ENCODE measurements around the gene ZMIZ1. TPM values are rescaled to one million over a fixed set of nuclear protein-coding genes. Genes with fewer than 3 reads are reported as not detected.

Gene ZMIZ1
- total RNA-seq, 1 donor from 2014 or later: 84.7 TPM

DNA sequence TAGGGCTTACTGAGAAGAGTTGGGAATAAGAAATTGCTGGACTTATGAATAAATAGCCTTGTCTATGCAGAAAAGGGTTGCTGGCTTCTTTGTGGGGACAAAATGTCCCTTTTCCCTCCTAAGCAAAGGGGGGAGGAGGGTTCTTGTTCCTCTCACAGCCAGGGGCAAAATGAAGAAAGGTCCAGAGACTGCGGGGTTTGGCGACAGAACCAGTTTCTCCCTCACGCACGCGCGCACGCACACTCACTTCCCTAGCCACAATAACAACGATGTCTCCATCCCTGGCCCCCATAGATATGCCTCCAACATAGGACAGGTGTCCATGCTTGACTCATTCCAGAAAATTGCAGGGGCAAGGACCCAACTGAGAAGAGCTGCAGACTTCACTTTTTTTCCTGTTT, 3.3 kb downstream of the ZMIZ1 start:
- intact Hi-C loops (cut with DNase I): loop anchor here (5.0 kb wide), 1 partner anchor 125 kb away; no protein-coding TSS in a partner anchor

GRCh38 chr10:79072994-79073645, 4.4 kb downstream of the ZMIZ1 start:
- Histone ChIP-seq H3K27ac (peak overlapping the region; percentile 94), H3K4me1 (peaks cover 69% of the 10 kb centered on the region)
- intact Hi-C loops (cut with DNase I): loop anchor here (5.0 kb wide), 1 partner anchor 124 kb away; no protein-coding TSS in a partner anchor

More for the DNA sequence above, 3.3 kb downstream of the ZMIZ1 start:
- H3K4me3 ChIP-seq: peak overlapping the region; percentile 87
- TF ChIP-seq, protein P1, sequence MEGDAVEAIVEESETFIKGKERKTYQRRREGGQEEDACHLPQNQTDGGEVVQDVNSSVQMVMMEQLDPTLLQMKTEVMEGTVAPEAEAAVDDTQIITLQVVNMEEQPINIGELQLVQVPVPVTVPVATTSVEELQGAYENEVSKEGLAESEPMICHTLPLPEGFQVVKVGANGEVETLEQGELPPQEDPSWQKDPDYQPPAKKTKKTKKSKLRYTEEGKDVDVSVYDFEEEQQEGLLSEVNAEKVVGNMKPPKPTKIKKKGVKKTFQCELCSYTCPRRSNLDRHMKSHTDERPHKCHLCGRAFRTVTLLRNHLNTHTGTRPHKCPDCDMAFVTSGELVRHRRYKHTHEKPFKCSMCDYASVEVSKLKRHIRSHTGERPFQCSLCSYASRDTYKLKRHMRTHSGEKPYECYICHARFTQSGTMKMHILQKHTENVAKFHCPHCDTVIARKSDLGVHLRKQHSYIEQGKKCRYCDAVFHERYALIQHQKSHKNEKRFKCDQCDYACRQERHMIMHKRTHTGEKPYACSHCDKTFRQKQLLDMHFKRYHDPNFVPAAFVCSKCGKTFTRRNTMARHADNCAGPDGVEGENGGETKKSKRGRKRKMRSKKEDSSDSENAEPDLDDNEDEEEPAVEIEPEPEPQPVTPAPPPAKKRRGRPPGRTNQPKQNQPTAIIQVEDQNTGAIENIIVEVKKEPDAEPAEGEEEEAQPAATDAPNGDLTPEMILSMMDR (IDR thresholded peaks at IDR 0.05): no peak
- DNase-seq (no peak), ATAC-seq (no peak)
- H3K27ac ChIP-seq: peak overlapping the region; percentile 94
- no peaks in the 10 kb centered on the region for H3K36me3 ChIP-seq
- no peaks in the 10 kb centered on the region for H3K27me3 ChIP-seq
- no peaks in the 10 kb centered on the region for H3K9me3 ChIP-seq
- peaks cover 63% of the 10 kb centered on the region for H3K4me1 ChIP-seq

GRCh38 chr10:79073784-79074432, 5.1 kb downstream of the ZMIZ1 start:
- TF ChIP-seq, protein P1 (IDR thresholded peaks at IDR 0.05): no peak
- no peak overlapping the region for H3K4me3 ChIP-seq
- ATAC-seq (no peak), DNase-seq (peak; percentile 79)
- H3K9me3 ChIP-seq: no peaks in the 10 kb centered on the region
- intact Hi-C loops (cut with DNase I): loop anchor here (5.0 kb wide), 1 partner anchor 123 kb away; no protein-coding TSS in a partner anchor
- H3K4me1 ChIP-seq: peaks cover 74% of the 10 kb centered on the region
- H3K36me3 ChIP-seq: no peaks in the 10 kb centered on the region
- no peaks in the 10 kb centered on the region for H3K27me3 ChIP-seq
- peak overlapping the region; percentile 42 for H3K27ac ChIP-seq

More at GRCh38 chr10:79072994-79073645, 4.4 kb downstream of the ZMIZ1 start:
- no peak for DNase-seq
- H3K4me3 ChIP-seq: no peak overlapping the region
- H3K27me3 ChIP-seq: no peaks in the 10 kb centered on the region
- H3K36me3 ChIP-seq: no peaks in the 10 kb centered on the region
- TF ChIP-seq, protein P1 (IDR thresholded peaks at IDR 0.05): no peak
- no peaks in the 10 kb centered on the region for H3K9me3 ChIP-seq
- no peak for ATAC-seq

DNA sequence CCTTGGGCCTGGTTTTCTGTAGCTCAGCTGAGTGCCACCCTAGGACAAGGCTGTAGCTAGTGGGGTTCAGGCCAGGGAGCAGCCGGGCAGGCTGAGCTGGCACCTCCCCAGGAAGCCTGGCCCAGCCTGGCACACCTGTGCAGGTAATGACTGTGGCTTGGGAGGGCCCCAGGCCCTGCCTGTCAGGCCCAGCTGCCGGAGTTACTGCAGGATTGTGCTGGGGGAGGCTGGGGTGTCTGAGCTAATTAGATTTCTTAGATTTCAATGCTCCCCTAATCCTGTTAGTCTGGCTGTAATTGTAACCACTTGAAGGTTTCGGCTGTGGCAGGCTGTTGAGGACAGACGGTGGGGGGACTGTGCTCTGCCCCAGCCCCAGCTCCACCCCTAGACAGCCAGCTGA, 6.0 kb downstream of the ZMIZ1 start:
- no peaks in the 10 kb centered on the region for H3K9me3 ChIP-seq
- H3K27ac ChIP-seq: peak overlapping the region; percentile 42
- peaks cover 82% of the 10 kb centered on the region for H3K4me1 ChIP-seq
- no peak for ATAC-seq
- no peak overlapping the region for H3K4me3 ChIP-seq
- H3K36me3 ChIP-seq: no peaks in the 10 kb centered on the region
- peak; percentile 74 for DNase-seq
- no peaks in the 10 kb centered on the region for H3K27me3 ChIP-seq
- intact Hi-C loops (cut with DNase I): loop anchor here (5.0 kb wide), 1 partner anchor 123 kb away; no protein-coding TSS in a partner anchor
- TF ChIP-seq, protein P1 (IDR thresholded peaks at IDR 0.05): no peak

DNA sequence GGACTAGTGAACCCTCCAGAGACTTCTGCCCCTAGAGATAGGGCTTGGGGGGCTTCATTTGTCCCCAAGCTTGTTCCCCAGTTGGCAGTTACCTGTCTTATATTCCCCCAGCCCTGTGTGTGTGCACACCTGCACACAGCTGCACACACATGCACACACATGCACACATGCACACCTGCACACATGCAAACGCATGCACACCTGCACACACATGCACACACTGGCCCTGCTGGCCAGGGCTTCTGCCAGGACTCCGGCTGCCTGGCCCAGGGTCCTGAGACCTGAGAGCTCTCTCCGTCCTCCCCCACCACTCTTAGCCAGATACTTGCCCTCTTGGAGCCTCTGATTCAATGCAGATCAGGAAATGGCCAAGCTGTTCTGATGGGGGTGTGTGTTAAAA, 6.7 kb downstream of the ZMIZ1 start:
- H3K4me1 ChIP-seq: peaks cover 89% of the 10 kb centered on the region
- intact Hi-C loops (cut with DNase I): no loop called here

More for the DNA sequence above, 6.7 kb downstream of the ZMIZ1 start:
- Histone ChIP-seq H3K9me3 (no peaks in the 10 kb centered on the region), H3K27ac (peak overlapping the region; percentile 42), H3K36me3 (no peaks in the 10 kb centered on the region), H3K27me3 (no peaks in the 10 kb centered on the region), H3K4me3 (no peak overlapping the region)
- TF ChIP-seq, protein P1 (IDR thresholded peaks at IDR 0.05): no peak
- DNase-seq (no peak), ATAC-seq (no peak)
